GM19099 (cell line): ENCODE results near the gene ITPR1.

Experiments used
- POLR2A ChIP-seq: IDR thresholded peaks from 3 replicates; pipeline ENCODE4 v1.6.1; 2011; ENCODE audit warnings: low read depth; ENCODE audit not compliant: insufficient read length; ENCODE audit errors: extremely low read depth

ITPR1 gene

DNA sequence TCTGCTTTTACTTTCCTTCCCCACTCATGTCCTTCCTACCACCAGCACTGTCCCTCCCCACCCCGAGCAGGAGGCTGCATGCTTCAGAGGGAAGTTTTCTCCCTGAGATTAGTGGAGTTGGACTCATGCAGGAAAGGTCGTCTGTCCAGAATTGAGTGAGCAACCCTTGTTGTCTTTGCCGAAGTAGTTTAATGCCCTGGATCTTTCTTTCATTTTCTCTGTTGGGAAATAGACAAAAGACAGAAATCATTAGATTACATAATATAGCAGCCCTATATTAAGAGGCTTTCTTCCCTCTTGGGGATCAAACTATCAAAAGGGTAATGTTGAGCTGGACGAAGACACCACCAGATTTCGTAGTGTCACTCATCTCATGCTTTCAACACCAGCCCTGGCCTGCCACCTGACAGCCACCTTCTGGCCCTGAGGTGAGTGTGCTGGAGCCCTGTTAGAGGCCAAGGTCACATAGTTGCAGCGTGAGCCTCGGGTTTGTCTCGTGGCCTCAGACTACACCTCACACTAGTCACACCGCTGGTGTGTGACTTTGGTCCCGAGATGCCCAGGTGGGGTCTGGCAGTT lies 231.0 kb downstream of the ITPR1 start:
- TF ChIP-seq POLR2A: no peak

- no peak for TF ChIP-seq POLR2A
These were observed 233.4 kb downstream of the ITPR1 start for GRCh38 chr3:4726549-4726948.

DNA sequence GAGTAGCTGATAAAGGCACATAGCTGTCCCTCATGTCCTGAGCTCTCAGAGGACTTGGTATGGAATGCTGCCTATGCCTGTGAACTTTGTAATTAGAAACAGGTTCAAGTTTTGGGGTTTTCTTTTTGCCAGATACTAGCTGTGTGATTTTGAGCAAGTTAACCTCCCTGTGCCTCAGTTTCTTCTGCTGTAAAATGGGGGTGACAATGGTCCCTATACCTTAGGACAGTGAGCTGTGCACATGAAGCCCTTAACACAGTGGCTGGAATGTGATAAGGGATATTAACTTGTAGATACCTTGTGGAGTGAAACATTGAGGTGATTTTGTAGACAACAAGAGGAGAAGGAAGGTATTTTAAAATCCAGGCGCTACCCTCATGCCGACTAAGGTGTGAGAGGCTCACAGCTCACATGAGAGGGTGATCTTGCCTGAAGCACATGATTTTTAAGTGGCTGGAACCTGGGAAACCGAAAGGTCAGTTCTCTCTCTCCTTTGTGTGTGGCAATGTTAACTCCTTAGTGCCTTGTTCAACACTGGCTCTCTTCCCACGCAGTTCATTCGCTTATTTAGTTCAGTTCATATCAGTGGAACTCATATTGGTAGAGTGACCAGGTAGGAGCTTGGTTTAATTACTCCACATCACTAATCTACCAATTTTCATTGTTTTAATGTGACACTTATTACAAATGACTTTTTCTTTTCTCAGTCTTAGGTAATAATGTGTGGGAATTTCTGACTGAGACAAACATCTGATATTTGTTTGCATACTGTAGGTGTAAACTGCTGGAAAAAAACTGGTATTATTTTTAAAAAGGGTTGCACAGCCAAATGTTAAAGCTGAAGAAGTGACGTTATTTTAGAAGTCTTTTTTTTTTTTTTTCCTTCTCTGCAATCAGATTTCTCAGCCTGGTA lies 236.2 kb downstream of the ITPR1 start:
- no peak for TF ChIP-seq POLR2A

DNA sequence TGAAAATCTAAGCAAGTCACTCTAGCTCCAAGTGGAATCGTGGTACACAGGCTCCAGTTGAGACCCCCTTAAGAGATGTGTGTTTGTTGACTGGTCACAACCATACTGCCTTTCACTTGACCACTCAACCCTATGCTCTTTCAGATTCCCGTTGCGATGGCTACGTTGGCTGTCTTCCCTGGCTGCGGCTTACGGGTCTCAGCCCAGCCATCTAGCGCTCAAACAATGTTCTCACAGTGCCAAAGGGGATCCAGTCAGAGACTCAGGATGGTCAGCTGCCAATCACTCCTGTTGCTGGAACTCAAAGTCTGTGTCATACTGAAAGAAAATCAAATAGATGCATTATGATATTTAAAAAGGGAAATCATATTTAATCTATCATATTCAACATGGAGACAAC lies 237.6 kb downstream of the ITPR1 start:
- TF ChIP-seq POLR2A: no peak

DNA sequence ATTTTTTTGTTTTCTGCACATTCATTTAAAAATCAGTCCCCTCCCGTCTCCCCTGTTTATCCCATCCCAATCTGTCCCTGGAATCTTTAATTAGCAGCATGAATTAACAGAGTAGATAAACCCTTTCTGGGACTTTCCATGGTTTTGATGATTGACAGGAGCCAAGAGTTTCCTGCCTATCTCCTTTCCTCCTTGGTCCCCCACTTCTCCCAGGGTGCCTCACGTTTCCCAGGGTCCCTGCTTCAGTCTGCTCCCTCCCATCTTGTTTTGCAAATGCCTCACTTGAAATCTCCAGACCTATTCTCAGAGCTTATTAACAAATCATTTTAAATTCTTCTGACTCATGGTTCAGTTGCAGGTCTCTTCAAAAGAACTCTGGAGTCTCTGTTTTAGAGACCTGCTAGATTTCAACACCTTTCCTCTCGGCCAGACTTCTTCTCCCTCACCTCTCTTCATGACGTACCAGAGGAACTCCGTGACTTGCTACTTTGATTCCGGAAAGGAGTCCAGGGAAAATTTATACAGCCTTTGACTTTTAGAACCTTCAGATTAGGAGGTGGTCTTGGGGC lies 238.5 kb downstream of the ITPR1 start:
- TF ChIP-seq POLR2A: no peak

- no peak for TF ChIP-seq POLR2A
These were observed 239.8 kb downstream of the ITPR1 start for GRCh38 chr3:4732925-4733324.

DNA sequence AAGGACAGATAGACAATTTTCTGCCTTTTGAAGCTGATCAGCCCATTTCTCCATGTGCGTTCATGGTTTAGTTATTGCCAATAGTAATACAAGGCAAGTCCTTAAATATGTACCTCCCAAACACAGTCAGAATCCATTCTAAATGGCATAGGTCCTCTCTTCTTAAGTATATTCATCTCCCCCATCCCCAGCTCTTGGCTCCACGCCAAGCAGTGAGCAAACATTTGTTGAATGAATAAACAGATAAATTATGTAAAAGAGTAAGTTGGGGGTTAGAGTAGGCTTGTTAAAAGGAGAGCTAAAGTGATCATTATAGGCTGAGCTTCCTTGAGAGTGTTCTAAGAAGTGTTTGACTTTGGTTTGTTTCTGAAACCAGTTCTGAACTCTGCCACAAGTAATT lies 241.3 kb downstream of the ITPR1 start:
- TF ChIP-seq POLR2A: no peak

- TF ChIP-seq POLR2A: no peak
These were observed 242.1 kb downstream of the ITPR1 start for GRCh38 chr3:4735243-4735642.

- TF ChIP-seq POLR2A: no peak
These were observed 243.2 kb downstream of the ITPR1 start for GRCh38 chr3:4736284-4736861.

DNA sequence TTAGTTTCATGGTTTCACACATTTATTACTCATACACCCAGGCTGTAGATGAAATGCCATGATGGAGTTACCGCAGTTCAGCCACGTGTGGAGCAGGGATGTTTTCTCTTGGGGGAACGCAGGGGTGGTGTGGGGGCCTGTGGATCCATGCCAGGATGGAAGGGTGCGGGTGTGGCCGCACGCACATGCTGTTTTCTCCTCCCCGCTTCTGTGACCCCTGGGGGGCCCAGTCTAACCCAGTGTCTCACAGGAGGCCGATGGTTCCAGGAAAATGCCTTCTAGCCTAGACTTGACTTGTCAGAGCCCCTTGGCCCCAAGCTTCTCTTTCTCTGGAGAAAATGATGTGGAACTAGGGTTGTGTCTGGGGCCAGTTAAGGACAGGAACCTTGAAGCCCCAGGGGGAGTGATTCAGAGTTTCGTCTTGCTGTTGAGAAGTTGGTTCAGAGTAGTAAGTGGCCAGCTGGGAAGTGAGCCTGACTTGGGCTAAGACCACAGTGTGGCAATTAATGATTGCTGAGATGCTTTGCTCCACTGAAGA lies 245.7 kb downstream of the ITPR1 start:
- TF ChIP-seq POLR2A: no peak

DNA sequence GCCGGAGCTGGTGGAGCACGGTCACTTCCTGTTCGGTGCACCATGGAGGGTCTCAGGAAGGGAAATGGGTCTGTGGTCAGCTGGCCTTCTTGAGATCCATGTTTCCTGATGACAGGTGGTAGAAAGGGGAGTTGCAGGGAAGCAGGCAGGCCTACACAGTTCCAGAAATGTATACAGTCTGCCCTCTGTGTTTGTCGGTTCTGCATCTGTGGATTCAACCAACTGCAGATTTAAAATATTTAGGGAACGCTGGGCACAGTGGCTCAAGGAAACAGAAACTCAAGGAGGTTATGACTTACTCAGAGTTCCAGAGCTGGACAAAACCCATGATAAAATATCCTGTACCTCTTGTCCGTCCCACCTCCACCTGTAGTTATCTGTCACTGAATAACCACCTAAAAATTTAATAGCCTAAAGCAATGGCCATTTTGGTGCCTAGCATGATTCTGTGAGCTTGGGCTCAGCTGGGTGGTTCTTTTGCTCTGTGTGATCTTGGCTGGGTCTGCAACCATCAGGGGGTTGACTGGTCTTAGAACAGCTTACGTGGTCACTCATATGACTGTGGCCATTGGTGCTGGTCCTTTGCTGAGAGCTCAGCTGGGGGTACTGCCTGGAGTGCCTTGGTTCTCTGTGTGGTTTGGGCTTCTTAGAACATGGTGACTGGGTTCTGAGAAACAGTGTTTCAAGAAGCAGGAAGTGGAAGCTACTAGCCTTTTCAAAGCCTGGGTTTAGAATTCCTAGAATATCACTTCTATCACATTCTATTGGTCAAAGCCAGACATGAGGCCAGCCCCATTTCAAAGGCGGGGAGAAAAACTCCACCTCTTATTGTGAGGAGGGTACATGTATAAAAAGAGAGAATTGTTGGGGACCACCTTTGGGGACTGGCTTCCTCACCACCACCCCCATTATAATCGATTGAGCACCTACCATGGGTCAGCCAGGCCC lies 246.4 kb downstream of the ITPR1 start:
- no peak for TF ChIP-seq POLR2A

- TF ChIP-seq POLR2A: no peak
These were observed 247.4 kb downstream of the ITPR1 start for GRCh38 chr3:4740397-4741105.

DNA sequence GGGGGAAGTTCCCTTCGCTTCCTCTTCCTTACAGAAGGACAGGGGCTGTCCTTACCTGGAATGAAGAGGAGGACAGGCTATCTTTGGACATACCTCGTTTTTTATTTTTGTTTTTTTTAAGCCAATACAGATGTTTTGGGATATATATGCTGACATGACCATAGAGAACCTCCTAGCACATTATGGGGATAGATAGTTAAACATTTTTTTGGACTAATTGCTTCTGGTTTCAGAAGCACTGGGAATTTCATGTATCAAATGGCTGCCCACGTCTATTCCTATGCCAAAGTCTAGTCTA lies 247.9 kb downstream of the ITPR1 start:
- no peak for TF ChIP-seq POLR2A
